Measurements from ENCODE around the gene CNGB1.

DNA sequence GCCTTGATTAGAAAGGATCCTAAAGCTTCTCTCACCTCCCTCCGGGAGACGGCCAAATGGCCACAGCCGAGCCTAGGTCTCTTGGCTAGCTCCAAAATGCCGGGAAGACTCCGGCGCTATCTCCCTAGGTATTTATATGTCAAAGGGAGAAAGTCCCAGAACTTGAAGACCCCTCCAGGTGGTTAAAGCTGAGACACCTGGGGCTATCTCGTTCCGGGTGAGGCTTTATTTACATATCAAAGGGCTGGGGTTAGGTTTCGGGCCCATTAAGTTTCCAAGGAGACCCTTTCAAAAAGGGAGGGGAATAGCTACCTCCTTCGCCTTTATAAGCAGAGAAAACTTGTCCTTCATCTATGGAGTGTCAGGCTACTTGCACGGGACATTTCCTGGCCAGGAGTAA lies 97.7 kb downstream of the CNGB1 start:
- TF ChIP-seq, protein P1, sequence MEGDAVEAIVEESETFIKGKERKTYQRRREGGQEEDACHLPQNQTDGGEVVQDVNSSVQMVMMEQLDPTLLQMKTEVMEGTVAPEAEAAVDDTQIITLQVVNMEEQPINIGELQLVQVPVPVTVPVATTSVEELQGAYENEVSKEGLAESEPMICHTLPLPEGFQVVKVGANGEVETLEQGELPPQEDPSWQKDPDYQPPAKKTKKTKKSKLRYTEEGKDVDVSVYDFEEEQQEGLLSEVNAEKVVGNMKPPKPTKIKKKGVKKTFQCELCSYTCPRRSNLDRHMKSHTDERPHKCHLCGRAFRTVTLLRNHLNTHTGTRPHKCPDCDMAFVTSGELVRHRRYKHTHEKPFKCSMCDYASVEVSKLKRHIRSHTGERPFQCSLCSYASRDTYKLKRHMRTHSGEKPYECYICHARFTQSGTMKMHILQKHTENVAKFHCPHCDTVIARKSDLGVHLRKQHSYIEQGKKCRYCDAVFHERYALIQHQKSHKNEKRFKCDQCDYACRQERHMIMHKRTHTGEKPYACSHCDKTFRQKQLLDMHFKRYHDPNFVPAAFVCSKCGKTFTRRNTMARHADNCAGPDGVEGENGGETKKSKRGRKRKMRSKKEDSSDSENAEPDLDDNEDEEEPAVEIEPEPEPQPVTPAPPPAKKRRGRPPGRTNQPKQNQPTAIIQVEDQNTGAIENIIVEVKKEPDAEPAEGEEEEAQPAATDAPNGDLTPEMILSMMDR (IDR thresholded peaks at IDR 0.05; ENCODE audit: poor library complexity), result no peak
- TF ChIP-seq EZH2phosphoT487 (IDR thresholded peaks at IDR 0.05; ENCODE audit: low read depth, severe bottlenecking, unreplicated experiment) (no peak), EZH2 (IDR thresholded peaks at IDR 0.05; ENCODE audit: borderline replicate concordance) (no peak)
